GM12891 (cell line): ENCODE measurements around the gene ZRANB3.

Experiments used
- PAX5 ChIP-seq: IDR thresholded peaks from 2 replicates; pipeline ENCODE4 v1.6.1; 2011; ENCODE audit warnings: low read length, moderate library complexity, mild to moderate bottlenecking; ENCODE audit not compliant: insufficient read depth, severe bottlenecking
- POLR2A ChIP-seq: IDR thresholded peaks from 2 replicates; pipeline ENCODE4 v1.6.1; 2011; ENCODE audit warnings: low read depth, low read length, control low read depth
- POLR2AphosphoS5 ChIP-seq: IDR thresholded peaks from 2 replicates; pipeline ENCODE4 v1.6.1; 2011; ENCODE audit warnings: low read depth, low read length, control low read depth
- POU2F2 ChIP-seq: IDR thresholded peaks from 2 replicates; pipeline ENCODE4 v1.6.1; 2011; ENCODE audit warnings: low read depth, mild to moderate bottlenecking, control low read depth, low read length, moderate library complexity
- SPI1 ChIP-seq: IDR thresholded peaks from 2 replicates; pipeline ENCODE4 v1.6.1; 2011; ENCODE audit warnings: low read depth, low read length, control low read depth
- TAF1 ChIP-seq: IDR thresholded peaks from 2 replicates; pipeline ENCODE4 v1.6.1; 2011; ENCODE audit warnings: low read depth, low read length, control low read depth

GRCh38 chr2:135265960-135266490 lies 265.0 kb downstream of the ZRANB3 start:
- TF ChIP-seq POLR2A (no peak), POLR2AphosphoS5 (no peak), TAF1 (no peak), SPI1 (no peak), PAX5 (no peak), POU2F2 (no peak)
